Measurements from ENCODE around the gene MPDZ.

MPDZ gene

DNA sequence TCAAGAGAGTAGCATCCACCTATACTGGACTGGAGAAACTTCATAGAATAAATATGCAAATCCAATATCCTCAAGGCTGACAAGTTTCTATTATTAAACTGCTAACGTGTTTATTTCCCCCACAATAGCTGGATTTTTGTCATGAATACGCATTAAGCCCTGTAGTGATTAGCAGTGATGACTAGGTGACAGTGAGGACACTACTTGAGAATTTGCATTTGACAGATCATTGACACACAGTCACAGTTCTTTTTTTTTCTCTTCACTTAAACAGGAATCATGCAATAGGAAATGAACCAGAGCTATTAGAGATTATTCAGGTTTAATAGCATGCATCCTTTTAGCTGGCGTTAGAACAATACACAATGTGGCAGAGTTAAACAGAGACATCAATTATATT is 35.3 kb downstream of the MPDZ start:
- TF ChIP-seq SPI1 (IDR thresholded peaks at IDR 0.05; ENCODE audit: borderline replicate concordance, low read depth): no peak
- TF ChIP-seq GABPA (IDR thresholded peaks at IDR 0.05; ENCODE audit: low read depth): no peak
- TF ChIP-seq POLR2AphosphoS5 (IDR thresholded peaks at IDR 0.05; ENCODE audit: low read depth): no peak
- TF ChIP-seq REST (IDR thresholded peaks at IDR 0.05; ENCODE audit: insufficient replicate concordance, low read depth): no peak
- TF ChIP-seq, protein P1, sequence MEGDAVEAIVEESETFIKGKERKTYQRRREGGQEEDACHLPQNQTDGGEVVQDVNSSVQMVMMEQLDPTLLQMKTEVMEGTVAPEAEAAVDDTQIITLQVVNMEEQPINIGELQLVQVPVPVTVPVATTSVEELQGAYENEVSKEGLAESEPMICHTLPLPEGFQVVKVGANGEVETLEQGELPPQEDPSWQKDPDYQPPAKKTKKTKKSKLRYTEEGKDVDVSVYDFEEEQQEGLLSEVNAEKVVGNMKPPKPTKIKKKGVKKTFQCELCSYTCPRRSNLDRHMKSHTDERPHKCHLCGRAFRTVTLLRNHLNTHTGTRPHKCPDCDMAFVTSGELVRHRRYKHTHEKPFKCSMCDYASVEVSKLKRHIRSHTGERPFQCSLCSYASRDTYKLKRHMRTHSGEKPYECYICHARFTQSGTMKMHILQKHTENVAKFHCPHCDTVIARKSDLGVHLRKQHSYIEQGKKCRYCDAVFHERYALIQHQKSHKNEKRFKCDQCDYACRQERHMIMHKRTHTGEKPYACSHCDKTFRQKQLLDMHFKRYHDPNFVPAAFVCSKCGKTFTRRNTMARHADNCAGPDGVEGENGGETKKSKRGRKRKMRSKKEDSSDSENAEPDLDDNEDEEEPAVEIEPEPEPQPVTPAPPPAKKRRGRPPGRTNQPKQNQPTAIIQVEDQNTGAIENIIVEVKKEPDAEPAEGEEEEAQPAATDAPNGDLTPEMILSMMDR (IDR thresholded peaks at IDR 0.05; ENCODE audit: insufficient read depth, low read length): no peak
- H3K27me3 ChIP-seq (ENCODE audit: insufficient read depth, poor library complexity, severe bottlenecking): no peaks in the 10 kb centered on the region
- no peak for DNase-seq (ENCODE audit: low read depth in 1 of 2, low spot score in 1 of 2)
- no peak overlapping the region for H3K27ac ChIP-seq (replicated peaks)
- no peak overlapping the region for H3K4me3 ChIP-seq (replicated peaks; ENCODE audit: insufficient read depth, low read length)

DNA sequence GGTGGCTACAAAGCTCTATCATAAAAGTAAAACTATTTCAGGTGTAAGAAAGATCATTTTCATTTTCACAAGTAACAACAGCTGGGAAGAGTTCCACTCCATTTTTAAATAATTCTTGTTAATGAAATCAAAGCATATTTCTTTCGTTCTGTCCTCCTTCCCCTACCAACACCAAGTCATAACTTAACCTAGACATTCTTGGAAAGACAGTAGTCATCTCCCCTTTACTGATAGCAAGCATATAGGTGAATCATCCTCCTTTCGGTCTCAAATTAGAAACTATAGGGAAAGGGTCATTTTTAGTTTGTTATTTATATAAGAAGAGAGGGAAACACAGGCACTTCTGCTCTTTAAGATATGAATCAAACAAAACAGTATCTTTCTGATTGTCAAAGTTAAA is 38.2 kb downstream of the MPDZ start:
- Histone ChIP-seq H3K27me3 (ENCODE audit: insufficient read depth, poor library complexity, severe bottlenecking) (no peaks in the 10 kb centered on the region), H3K4me3 (replicated peaks; ENCODE audit: insufficient read depth, low read length) (no peak overlapping the region), H3K27ac (replicated peaks) (no peak overlapping the region)
- no peak for DNase-seq (ENCODE audit: low read depth in 1 of 2, low spot score in 1 of 2)
- no peak for TF ChIP-seq GABPA (IDR thresholded peaks at IDR 0.05; ENCODE audit: low read depth)
- TF ChIP-seq, protein P1 (IDR thresholded peaks at IDR 0.05; ENCODE audit: insufficient read depth, low read length): no peak
- TF ChIP-seq SPI1 (IDR thresholded peaks at IDR 0.05; ENCODE audit: borderline replicate concordance, low read depth): no peak
- TF ChIP-seq REST (IDR thresholded peaks at IDR 0.05; ENCODE audit: insufficient replicate concordance, low read depth): no peak
- no peak for TF ChIP-seq POLR2AphosphoS5 (IDR thresholded peaks at IDR 0.05; ENCODE audit: low read depth)

DNA sequence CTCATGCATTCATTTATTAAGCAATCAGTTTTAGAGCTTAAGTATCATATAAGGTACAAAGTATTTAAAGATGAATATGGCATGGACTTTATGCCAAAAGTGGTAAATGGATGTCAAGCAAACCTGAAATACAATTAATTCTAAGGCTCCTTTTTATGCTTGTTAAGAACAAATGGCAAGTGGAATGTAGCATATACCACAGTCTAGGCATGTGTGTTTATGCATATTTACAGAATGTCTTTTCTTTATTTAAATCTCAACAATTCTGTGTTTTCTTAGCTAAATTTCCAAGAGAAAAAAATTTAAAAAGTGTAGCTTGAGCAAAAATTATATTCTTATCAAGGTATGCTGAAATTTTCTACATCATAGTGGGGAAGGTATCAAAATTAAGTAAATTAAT is 39.8 kb downstream of the MPDZ start:
- Histone ChIP-seq H3K27me3 (ENCODE audit: insufficient read depth, poor library complexity, severe bottlenecking) (no peaks in the 10 kb centered on the region), H3K4me3 (replicated peaks; ENCODE audit: insufficient read depth, low read length) (no peak overlapping the region), H3K27ac (replicated peaks) (no peak overlapping the region)
- DNase-seq (ENCODE audit: low read depth in 1 of 2, low spot score in 1 of 2): no peak
- no peak for TF ChIP-seq REST (IDR thresholded peaks at IDR 0.05; ENCODE audit: insufficient replicate concordance, low read depth)
- no peak for TF ChIP-seq GABPA (IDR thresholded peaks at IDR 0.05; ENCODE audit: low read depth)
- TF ChIP-seq, protein P1 (IDR thresholded peaks at IDR 0.05; ENCODE audit: insufficient read depth, low read length): no peak
- TF ChIP-seq POLR2AphosphoS5 (IDR thresholded peaks at IDR 0.05; ENCODE audit: low read depth): no peak
- TF ChIP-seq SPI1 (IDR thresholded peaks at IDR 0.05; ENCODE audit: borderline replicate concordance, low read depth): no peak

Measured in HL-60 (cell line).